Activated CD4-positive, alpha-beta T cell treated with anti-CD3 and anti-CD28 coated beads, Interleukin-10, Interleukin-2, amounts not matched to agents 100 ng/mL and 50 ng/mL, durations not matched to agents 16 hours and 8 hours (primary cell): Measurements from ENCODE around the gene THRAP3.
A peak's percentile ranks its signal among the peaks of the same experiment; 100 is the strongest.

Source experiments
- DNase-seq: peaks from one replicate; pipeline ENCODE4 v3.0.0-alpha.2; 2020

Gene THRAP3

DNA sequence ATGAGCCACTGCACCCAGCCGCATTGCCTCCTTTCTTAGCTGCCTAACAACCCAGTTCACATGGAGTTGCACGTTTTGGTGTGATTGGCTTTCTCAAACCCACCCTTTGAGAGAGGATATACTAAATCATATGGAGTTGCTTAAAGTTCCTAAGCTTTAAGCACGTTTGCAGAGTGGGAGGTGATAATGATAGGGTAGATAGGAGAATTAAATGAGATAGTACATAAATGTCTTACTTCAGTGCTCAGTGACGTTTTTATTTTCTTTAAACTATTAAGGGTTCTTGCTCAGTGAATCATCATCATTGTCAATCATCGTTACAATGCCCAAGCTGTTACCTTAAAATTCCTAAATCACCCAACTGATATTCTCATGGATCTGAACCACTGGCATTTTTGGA is 79.0 kb downstream of the THRAP3 start:
- no peak for DNase-seq

DNA sequence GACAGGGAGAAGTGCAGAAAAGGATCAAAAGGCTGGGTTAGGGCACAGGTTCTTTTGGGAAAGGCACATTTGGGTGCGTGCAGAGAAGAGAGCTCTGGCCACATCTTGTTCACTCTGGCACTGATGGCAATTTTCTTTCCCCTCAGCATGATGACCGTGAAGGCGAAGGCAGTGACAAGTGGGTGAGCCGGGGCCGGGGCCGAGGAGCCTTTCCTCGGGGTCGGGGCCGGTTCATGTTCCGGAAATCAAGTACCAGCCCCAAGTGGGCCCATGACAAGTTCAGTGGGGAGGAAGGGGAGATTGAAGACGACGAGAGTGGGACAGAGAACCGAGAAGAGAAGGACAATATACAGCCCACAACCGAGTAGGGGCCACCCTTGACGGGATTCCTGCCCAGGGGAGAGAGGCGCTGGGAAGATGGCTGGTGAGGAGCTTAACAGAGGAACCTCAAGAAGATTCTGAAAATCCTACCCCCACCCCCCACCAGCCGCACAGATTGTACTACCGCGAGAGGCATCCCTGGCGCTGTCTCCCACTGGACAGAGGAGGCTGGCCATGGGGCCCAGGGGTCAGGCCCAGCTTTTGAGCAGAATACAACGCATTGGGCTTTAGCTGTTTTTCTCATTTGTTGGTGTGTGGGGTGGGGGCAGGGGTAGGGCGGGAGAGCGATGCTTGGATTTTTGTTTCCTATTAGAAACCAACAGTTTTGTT is 79.6 kb downstream of the THRAP3 start:
- no peak for DNase-seq

DNA sequence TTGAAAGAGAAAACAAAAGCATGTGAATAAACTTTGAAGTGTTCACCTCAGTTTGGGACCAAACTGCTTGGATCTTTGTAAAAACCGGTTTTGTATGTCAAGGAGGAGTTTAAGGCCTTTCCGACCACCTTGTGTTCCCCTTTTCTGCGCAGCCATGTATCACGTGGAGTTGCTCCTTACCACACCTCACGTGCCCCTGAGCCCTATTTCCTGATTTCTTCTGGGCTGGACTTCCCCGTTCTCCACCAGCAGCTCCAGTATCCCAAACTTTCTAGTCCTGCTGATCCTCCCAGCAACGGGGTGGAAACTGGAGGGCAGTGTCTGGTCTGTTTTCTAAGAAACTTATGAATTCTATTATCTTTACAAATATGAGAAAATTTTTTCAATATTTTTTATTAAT is 80.3 kb downstream of the THRAP3 start:
- DNase-seq: no peak

DNA sequence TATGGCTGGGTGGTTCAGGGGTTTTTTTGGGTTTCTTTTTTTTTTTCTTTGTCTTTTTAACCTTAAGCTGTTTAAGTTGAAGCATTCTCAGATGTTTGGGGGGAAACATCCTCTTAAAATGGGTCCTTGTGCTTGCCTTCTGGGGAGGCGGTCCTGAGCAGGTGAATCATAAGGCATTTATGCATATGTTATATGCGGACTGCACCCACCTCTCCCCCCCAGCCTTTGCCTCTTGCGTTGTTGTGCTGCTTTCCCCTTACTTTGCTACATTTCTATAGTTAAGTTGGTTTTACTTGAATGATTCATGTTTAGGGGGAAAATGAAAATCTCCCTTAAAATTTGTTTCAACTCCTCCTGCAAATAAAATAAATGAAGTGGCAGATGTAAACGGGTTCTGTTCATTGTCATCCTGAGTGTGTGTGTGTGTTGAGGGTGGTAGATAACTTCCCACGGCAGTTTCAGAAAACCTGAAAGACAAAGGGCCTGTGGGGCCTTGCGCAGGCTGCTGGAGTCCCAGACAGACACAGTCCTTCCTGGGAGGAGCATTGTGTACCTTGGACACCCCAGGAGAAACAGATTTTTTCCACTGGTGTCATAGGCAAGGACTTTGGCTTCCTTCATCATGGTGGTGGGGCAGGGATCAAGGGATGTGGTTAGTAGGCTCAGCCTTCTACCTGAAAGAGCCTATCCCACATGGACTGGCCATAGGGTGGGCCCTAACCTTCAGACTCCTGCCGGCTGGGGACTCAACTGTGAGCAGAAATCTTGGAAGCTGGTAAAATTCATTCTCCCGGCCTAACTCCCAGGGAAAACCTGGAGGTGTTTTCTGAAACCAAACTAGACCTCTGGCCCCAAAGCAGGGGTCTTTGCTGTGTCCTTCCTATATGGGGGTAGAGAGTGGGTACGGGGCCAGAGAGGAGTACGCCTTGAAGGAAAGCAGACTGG is 81.0 kb downstream of the THRAP3 start:
- DNase-seq: no peak

DNA sequence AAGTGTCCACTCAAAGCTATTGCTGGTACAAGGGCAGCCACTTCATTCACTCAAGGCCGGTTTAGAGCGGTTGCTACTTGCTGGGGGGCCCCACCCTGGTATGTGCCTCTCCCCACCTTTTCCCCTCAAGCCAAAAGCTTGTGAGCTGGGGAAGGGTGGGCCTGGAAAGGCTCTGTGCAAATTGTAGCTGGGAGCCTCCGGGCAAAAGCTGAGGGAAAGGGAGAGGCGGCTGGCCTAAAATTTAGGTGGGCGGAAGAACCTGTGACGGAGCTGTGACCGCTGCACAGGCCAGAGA is 81.6 kb downstream of the THRAP3 start:
- DNase-seq: no peak

DNA sequence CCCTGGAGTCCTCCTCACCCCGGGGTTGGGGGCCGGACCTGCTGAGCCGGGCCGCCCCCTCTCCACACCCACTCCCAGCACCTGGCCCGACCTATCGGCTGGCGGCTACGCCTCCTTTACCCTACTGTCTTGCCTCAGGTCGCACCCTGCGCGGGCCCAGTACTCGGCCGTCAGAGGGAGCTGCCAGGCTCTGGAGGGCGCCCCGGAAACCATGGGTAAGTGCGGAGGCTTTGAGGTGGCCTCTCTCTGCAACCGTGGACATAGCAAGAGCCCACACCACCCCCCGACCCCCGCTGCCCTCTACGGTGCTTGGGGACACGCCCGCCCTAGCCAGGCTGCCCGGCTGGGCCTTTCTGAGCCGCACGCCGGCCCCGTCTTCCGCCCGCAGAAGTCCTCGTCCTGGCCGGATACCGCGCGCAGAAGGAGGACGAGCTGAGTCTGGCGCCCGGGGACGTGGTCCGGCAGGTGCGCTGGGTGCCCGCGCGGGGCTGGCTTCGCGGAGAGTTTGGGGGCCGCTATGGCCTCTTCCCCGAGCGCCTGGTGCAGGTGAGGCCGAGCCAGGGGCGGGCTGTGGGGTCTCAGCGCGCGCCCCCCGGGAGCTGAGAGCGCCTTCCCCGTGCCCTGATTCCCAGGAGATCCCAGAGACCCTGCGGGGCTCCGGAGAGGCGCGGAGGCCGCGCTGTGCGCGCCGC is 82.1 kb downstream of the THRAP3 start, which contains the start of gene SH3D21:
SH3D21 (plus strand) TSS at position 159 of the 692 bp plus-strand sequence; CDS start at position 212, 53 bp downstream.
- DNase-seq: peak; percentile 71

DNA sequence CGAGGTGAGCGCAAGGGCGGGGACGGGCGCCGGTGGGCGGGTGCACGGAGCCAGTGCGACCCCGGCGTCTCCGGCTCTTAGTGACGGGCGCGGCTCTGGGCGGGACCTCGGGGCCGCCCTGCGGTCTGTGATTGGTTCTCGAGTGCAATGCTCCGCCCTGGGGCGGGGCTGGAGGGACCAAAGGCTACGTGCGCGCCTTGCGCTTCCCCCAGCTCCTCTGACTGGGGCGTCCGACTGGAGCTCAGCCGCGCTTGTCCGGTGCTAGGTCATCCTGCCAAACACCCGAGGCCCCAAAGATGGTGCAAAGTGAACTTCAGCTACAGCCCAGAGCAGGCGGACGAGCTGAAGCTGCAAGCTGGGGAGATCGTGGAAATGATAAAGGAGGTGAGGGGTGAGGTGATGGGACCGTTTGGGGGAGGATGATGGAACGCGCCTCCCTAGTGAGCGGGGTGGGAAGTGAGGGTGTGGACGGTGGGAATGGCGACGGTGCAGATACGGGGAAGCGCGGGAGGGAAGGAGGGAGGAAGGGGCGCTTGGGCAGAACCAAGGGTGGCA is 82.7 kb downstream of the THRAP3 start:
- peak; percentile 96 for DNase-seq

DNA sequence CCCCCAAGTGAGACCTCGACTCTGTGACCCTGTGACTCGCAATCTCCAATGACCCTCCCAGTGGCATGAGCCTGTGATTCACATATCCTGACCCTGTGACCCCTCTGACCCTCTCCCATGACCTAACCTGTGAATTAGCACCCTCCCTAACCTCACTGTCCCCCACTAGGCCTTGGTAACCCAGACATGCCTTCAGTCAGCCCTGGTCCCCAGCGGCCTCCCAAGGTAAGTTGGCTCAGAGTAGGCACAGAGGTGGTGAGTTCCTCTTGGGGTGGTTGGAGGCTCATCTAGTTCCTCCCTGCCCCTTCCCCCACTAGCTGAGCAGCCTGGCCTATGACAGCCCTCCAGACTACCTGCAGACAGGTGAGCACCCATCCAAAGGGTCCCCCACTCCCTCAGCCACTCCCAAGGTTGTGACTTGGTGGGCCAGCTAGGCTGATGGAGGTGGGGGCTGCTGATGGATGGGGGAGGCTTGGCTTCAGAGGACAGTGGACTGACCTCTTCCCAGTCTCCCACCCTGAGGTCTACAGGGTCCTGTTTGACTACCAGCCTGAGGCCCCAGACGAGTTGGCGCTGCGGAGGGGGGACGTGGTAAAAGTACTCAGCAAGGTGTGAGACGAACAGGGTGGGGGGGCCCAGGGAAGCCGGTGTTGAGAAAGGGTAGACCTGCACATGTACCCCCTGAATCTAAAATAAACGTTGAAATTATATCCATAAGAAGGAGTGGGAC is 83.5 kb downstream of the THRAP3 start:
- no peak for DNase-seq

DNA sequence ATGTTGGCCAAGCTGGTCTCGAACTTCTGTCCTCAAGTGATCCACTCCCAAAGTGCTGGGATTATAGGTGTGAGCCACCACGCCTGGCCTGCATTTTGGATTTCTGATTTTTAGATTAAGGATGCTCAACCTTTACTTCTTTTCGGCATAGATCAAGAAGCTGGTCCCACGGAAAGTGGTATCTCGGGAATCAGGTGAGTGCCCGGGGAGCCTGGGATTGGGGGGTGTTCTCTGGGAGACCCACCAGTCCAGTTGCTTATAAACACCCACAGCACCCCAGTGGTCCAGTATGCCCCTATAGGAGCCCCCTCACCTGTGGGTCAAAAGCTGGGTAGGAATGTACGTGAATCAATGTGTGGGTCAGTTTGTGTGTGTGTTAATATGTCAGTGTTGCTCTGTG is 85.2 kb downstream of the THRAP3 start:
- DNase-seq: no peak

DNA sequence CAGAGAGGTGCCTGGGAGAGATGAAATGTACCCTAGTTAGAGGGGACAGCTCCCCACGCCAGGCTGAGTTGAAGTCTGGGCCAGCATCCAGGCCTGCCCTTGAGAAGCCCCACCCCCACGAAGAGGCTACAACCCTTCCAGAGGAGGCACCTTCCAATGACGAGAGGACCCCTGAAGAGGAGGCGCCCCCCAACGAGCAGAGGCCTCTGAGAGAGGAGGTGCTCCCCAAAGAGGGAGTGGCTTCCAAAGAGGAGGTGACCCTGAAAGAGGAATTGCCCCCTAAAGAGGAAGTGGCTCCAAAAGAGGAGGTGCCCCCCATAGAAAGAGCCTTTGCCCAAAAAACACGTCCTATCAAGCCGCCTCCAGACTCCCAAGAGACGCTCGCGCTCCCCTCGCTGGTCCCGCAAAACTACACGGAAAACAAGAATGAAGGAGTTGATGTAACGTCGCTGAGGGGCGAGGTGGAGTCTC is 96.1 kb downstream of the THRAP3 start:
- no peak for DNase-seq

DNA sequence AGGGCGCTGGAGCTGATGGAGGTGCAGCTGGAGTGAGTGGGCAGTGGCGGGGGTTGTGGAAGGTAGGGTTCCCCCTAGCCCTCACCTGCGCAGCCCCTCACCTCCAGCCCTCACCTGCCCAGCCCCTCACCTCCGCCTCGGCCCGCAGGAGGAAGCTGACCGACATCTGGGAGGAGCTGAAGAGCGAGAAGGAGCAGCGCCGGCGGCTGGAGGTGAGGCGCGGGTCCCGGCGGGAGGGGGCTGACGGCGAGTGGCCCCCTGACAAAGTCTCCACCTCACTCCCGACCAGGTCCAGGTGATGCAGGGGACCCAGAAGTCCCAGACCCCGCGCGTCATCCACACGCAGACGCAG is 96.5 kb downstream of the THRAP3 start:
- no peak for DNase-seq

DNA sequence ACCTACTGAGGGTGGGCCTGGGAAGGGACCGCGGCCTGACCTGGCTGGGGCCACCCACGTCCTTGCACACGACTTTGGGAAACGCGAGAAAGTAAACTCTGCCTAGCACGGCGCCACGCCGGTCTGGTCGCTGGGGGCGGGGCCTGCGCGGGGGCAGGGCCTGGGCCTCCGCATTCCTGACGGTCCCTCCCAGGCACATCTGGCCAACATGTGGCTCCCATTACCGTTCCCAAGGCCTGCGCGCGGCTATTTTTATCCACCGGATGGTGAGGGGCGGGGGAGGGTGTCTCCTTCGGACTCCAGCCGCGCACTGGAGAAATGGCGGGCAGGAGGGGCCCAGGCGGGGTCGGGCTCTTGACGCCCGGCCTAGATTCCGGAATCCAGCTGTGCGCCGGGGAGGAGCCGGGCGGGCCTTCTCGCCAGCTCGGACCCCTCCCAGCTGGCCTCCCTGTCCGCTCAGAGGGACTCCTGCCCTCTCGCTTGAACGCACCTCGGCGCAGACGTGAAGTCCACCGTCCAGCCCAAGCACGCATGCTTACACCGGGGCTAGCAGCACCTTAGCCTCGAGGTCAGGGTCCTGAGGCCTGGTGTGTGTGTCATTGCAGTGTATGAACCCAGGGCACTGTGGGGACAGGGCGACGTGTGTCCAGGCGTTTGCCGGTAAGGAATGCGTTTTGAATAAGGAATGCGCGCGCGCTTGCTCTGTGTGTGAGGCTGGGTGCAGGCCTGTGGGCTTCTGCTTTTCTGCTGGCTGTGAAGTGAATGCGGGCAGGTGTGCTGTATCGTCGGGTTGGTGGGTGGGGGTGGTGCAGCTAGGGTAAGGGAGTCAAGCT is 97.1 kb downstream of the THRAP3 start:
- no peak for DNase-seq

DNA sequence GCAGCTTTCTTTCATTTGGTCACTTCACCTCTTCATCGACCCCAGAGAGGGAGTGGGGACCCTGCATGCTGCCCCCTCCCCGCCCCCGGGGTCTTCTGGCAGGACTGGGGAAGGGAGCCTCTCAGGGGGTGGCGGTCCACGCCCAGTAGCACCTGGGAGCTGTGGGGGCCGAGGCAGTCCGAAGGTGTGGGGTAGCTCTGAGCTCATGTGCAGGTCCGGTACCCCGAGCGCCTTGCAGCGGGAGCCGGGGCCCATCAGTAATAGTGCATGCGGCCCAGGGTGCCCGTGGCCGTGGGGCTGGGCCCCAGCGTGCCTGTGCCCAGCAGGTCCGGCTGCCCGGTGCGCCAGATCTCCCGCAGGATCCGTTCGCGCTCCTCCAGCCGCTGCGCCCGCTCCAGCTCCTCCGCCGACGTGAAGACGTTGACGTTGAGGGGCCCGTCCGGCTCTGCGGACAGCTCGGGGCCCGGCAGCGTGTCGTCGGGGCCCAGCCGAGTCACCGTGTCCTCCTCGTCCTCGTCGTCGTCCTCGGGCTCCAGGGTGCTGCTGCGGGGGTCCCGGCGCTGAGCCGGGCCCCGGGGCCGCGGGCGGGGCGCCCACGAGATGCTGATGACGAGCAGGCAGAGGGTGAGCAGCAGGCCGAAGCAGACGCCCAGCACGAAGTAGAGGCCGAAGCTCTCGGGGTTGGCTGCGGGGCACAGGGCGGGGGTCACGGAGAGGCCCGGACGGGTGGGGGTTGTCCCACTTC is 98.0 kb downstream of the THRAP3 start:
- no peak for DNase-seq

DNA sequence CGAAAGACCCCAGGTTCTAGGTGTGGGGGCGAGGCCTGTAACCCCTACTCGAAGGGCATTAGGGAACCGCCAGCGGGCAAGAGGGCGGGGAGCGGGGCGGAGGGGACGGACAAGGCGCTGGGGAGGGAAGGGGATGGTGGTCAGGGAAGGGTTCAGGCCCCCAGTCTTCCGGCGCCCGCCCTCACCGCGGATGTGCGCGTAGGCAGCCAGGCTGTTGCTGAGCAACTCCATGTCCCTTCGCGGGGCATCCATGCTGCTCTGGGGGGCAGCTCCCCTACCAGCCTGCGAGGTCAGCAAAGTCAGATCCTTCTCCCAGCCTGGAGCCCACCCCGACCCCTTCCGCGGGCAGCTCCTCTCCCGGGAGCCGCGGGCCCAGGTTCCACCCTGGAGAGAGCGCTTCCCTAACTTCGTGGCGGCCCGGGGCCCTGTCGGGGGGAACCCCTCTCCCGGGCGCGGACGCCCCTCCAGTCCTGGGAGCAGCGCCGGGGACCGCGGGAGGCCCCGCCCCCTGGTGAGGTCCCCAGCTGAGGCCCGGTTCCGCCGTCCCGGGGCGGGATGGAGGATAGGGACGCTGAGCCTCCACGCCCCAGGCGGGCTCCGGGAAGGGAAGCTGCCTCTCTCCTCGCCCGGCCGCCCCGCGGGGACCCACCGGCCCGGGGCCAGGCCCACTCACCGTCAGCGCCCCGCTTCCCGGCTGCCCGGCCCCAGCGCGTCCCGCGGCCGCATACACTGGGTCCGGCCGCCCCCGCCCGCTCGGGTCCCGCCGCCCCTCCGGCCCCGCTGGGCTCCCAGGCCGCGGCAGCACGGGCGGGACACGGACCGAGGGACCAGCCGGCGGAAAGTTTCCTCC is 98.8 kb downstream of the THRAP3 start:
- DNase-seq: peak; percentile 50

DNA sequence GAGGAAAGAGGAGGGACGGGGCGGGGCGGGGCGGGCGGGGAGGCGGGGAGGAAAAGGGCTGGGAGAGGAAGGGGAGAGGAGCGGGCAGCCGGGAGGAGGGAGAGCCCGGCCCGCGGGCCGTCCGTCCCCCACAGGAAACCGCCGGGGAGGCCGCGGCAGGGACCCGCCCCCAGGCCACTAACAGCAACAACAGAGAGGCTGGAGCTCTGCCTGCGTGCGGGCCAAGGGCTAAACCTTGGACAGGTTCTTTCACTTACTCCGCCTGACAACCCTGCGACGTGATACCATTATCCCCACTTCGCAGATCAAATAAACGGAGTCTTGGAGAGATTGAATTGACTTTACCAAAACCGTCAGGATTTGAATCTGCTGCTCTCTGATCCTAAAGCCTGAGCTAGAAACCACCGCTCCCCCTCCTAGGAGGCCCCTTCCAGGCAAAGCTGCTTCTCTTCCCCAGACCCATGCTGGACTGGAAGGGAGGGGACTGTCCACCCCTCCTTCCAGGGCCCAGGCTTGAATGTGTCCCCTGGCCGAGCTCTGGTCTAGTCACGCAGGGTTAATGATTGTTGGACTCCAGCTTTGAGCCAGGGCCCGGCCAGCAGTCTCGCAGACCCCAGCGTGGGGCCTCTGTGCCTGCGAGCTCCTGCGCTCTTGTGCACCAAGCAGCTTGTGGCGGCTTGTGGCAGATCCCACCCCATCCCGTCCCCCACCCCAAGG is 99.6 kb downstream of the THRAP3 start, which contains the start of gene EVA1B:
EVA1B (minus strand) TSS at position 10 of the 717 bp plus-strand sequence. CDS start 608 bp downstream, outside the sequence.
- peak; percentile 67 for DNase-seq

DNA sequence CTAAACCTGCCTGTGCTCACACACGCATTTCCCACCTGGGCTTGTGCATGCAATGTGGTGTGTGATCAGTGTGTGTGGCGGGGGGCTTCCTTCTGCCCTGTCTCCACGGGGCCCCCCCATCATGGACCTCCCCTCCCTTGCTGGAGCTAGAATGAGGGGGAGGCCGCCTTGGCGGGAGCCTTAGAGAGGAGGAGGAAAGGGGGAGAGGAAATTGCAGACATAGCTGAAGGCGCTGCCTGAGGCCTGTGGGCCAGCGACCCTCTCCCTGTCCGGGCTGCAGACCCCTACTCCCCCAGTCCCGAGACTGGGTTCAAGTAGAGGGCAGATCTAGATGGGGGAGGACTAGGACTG is 100.1 kb downstream of the THRAP3 start:
- no peak for DNase-seq

DNA sequence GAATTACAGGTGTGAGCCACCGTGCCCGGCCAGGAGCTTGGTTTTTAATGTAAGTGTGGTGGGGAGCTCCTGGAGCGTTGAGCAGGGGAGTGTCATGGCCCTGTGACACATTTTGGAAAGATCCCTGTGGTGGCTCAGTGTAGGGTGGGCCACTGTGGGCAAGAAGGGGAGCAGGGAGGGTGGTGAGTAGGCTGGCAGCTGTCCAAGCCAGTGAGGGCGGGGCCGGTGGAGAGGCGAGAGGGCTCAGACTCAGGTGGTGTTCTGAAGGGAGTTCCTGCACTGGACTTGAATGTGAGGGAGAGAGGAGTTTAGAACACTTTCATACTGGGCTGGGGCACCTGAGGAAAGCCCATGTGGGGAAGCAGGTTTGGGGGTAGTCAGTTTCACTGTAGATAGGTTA is 102.3 kb downstream of the THRAP3 start:
- no peak for DNase-seq

DNA sequence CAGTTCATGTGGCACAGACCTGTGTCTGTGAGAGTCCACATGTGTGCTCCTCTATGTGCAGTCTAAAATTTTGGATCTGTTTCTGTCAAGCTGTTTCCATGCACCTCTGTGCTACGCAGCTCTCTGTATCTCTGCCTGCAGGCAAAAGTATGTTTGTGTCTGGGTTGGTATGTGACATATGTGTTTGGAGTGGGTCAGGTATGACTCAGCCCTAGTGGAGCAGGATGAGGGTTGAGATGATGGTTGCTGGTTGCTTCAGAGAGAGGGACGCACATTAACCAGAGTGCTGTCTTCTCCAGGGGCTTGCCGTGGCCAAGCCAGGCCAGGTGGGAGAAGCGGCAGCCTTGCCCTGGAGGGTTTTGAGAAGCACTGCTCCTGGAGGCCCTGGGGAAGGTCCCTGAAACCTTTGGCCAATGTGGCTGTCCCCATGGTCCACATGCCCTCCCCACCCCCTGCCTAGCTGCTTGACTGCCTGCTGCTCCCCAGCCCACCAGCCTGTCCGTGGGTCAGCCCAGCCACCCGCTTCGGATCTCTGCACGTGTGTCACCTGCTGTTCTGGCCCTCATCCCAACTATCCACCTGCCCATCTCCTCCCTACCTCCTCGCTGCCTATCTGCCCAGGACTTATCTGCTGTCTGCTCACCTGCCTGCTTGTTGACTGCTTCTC is 103.3 kb downstream of the THRAP3 start:
- peak; percentile 43 for DNase-seq

DNA sequence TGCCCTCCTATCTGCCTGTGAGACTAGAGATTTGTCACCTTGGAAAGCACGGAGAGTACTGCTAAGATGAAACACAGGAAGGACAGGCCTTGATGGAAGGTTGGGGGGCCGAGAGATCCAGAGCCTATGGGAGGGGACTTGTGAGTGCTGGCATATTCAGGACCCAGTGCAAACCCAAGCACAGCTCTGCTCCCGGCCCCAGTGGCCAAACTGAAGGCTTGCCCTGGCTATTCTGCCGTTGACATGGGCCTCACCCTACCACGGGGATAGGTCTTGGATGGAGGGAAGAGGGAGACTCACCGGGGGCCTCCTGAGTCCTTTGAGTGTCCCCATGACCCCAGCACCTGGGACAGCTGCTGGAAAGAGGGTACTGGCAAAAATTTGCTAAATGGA is 103.8 kb downstream of the THRAP3 start:
- no peak for DNase-seq
